Measurements from ENCODE around the gene USF2. TPM values are rescaled to one million over a fixed set of nuclear protein-coding genes. Genes with fewer than 3 reads are reported as not detected.

Gene USF2
- total and polyA plus RNA-seq, 2 of the 8 experiments (the other 6 are each of a cell fraction or from before 2014, with no cell fraction given), result 74.1 to 109 TPM

- peaks cover 5% of the 10 kb centered on the region for H3K79me1 ChIP-seq (ENCODE audit: low read depth, low read length)
- no peak for FAIRE-seq
- H4K5ac ChIP-seq (ENCODE audit: insufficient read length, low read depth, low read length), result no peak overlapping the region
- no peak overlapping the region for H3K4me2 ChIP-seq (ENCODE audit: insufficient read depth in 1 of 2, low read depth in 2 of 2, low read length in 2 of 2)
- no peaks in the 10 kb centered on the region for H3K27me3 ChIP-seq (replicated peaks in 1 of 4; ENCODE audit: control insufficient read depth in 3 of 4, extremely low read depth in 1 of 4, insufficient read depth in 3 of 4, low read length in 3 of 4)
- H3K4me3 ChIP-seq (ENCODE audit: extremely low read depth in 1 of 4, insufficient read depth in 2 of 4, low read depth in 3 of 4, low read length in 4 of 4), result no peak overlapping the region
- no peak overlapping the region for H2BK120ac ChIP-seq (replicated peaks; ENCODE audit: low read depth, low read length)
- ChIA-PET POLR2A (ENCODE audit: partially characterized antibody) (interaction anchor here (0.6 to 10.5 kb wide), 10 partner anchors 8 to 190 kb away, joined by 3 to 146 read pairs (median 4); partner anchors contain the start of genes HAMP and LSR), CTCF (ENCODE audit: partially characterized antibody) (interaction anchor here (0.6 to 2.7 kb wide), 8 partner anchors 8 to 230 kb away, joined by 3 to 12 read pairs (median 4); partner anchors contain the start of gene HAMP)
- no peak overlapping the region for H2AFZ ChIP-seq (ENCODE audit: low read length)
- H3K14ac ChIP-seq (ENCODE audit: insufficient read length), result no peak overlapping the region
- H3K9me3 ChIP-seq (ENCODE audit: insufficient read depth in 2 of 2, low read depth in 1 of 2, low read length in 1 of 2), result peaks cover 0 to 2% of the 10 kb centered on the region in 2 experiments; a peak in 1 of 4 replicates
- H3K23ac ChIP-seq (ENCODE audit: insufficient read length), result no peak overlapping the region
- H3K79me2 ChIP-seq (ENCODE audit: control insufficient read depth in 1 of 2, insufficient read depth in 2 of 2, low read length in 2 of 2), result peaks cover 0 to 3% of the 10 kb centered on the region in 2 experiments; a peak in 1 of 4 replicates
- H2BK12ac ChIP-seq (ENCODE audit: low read depth, low read length), result no peak overlapping the region
- H3K23me2 ChIP-seq (ENCODE audit: low read depth, low read length), result no peaks in the 10 kb centered on the region; the same call in 1 of the 2 replicates
- no peak overlapping the region for H3K56ac ChIP-seq (replicated peaks; ENCODE audit: insufficient read length, low read depth, low read length)
- 86% methylated on average over 7 of the region's 7 CpGs; no CpG with 5 or more reads in 1 of the 2 experiments for WGBS, 2 experiments (ENCODE audit: extremely low coverage in 1 of 2, insufficient coverage in 1 of 2, insufficient read length in 1 of 2, insufficient replicate concordance in 2 of 2, low coverage in 1 of 2, low lambda C conversion rate in 2 of 2, missing lambda C conversion rate in 1 of 2)
- H2AK5ac ChIP-seq (ENCODE audit: low read depth, low read length), result no peak overlapping the region
- no peak overlapping the region for H4K8ac ChIP-seq (ENCODE audit: extremely low read depth, insufficient read depth, low read length)
- no peak overlapping the region for H2BK15ac ChIP-seq (ENCODE audit: low read length)
- no peak overlapping the region for H3K4ac ChIP-seq (replicated peaks; ENCODE audit: insufficient read length, low read depth, low read length)
- H3K18ac ChIP-seq (ENCODE audit: extremely low read depth, low read length), result no peak overlapping the region
- H3K36me3 ChIP-seq (ENCODE audit: control insufficient read depth in 2 of 4, insufficient read depth in 4 of 4, low read length in 3 of 4), result peaks cover 13 to 45% (median 24%) of the 10 kb centered on the region in 4 experiments
- H3K27ac ChIP-seq (ENCODE audit: low read depth, low read length), result no peak overlapping the region
- peaks cover 0 to 11% (median 5%) of the 10 kb centered on the region in 4 experiments; a peak in 5 of 7 replicates for H3K4me1 ChIP-seq (replicated peaks in 1 of 4; ENCODE audit: control insufficient read depth in 3 of 4, insufficient read depth in 4 of 4, low read length in 3 of 4)
- H2BK20ac ChIP-seq (ENCODE audit: low read length), result no peak overlapping the region
- no peak overlapping the region for H4K91ac ChIP-seq (replicated peaks; ENCODE audit: insufficient read length, low read length)
- peaks cover 10 to 31% of the 10 kb centered on the region in 2 experiments for H4K20me1 ChIP-seq (replicated peaks in 1 of 2; ENCODE audit: control insufficient read depth in 1 of 2, insufficient read depth in 2 of 2, low read length in 2 of 2)
- H3K9ac ChIP-seq (replicated peaks in 1 of 4; ENCODE audit: extremely low read depth in 1 of 4, low read depth in 3 of 4, low read length in 3 of 4), result no peak overlapping the region
- no peak for DNase-seq (ENCODE audit: low read depth in 1 of 2, low spot score in 2 of 2)
- no peak overlapping the region for H2BK5ac ChIP-seq (ENCODE audit: low read depth, low read length)
- TF ChIP-seq FOSL1 (IDR thresholded peaks at IDR 0.05; ENCODE audit: insufficient read depth, low read depth, low read length) (no peak), SP1 (IDR thresholded peaks at IDR 0.05; ENCODE audit: low read depth, low read length) (no peak), SP4 (IDR thresholded peaks at IDR 0.05; ENCODE audit: low read length) (no peak), POLR2A (IDR thresholded peaks at IDR 0.05; ENCODE audit: control extremely low read depth in 1 of 2, low read depth in 2 of 2, low read length in 2 of 2) (peak in 1 of 2 experiments; percentile 59; a peak in 2 of 3 replicates), POU5F1 (IDR thresholded peaks at IDR 0.05; ENCODE audit: low read depth, low read length) (no peak), HDAC2 (IDR thresholded peaks at IDR 0.05; ENCODE audit: borderline replicate concordance in 1 of 2, low read depth in 2 of 2, low read length in 2 of 2) (no peak), NRF1 (IDR thresholded peaks at IDR 0.05; ENCODE audit: low read depth, low read length) (no peak), CTCF (IDR thresholded peaks at IDR 0.05; ENCODE audit: control extremely low read depth in 1 of 3, insufficient read depth in 1 of 3, low read depth in 1 of 3, low read length in 3 of 3) (no peak)
These were observed 4.3 kb upstream of the USF2 start for GRCh38 chr19:35264268-35265125.

All from H1 (cell line).